ENCODE results near the gene KLF2.

- no peak for TF ChIP-seq POLR2AphosphoS5 (IDR thresholded peaks at IDR 0.05; ENCODE audit: low read depth, low read length)
- no peak for TF ChIP-seq POLR2A (IDR thresholded peaks at IDR 0.05; ENCODE audit: low read depth, low read length)
- TF ChIP-seq PAX5 (IDR thresholded peaks at IDR 0.05; ENCODE audit: insufficient read depth, low read length, severe bottlenecking): no peak
These were observed 45.3 kb downstream of the KLF2 start for GRCh38 chr19:16369664-16370576.
